ENCODE measurements around the gene FAM20C.
"Not testable (repeated sequence)": the region's sequence is repeated elsewhere in the genome, so short reads cannot be mapped to it uniquely, and the experiment has no call there.

Gene FAM20C

GRCh38 chr7:293681-294439 is 101.5 kb downstream of the FAM20C start:
- no peak overlapping the region for H3K4me3 ChIP-seq (ENCODE audit: low read depth, low read length)
- no peak for DNase-seq (ENCODE audit: low read depth)

DNA sequence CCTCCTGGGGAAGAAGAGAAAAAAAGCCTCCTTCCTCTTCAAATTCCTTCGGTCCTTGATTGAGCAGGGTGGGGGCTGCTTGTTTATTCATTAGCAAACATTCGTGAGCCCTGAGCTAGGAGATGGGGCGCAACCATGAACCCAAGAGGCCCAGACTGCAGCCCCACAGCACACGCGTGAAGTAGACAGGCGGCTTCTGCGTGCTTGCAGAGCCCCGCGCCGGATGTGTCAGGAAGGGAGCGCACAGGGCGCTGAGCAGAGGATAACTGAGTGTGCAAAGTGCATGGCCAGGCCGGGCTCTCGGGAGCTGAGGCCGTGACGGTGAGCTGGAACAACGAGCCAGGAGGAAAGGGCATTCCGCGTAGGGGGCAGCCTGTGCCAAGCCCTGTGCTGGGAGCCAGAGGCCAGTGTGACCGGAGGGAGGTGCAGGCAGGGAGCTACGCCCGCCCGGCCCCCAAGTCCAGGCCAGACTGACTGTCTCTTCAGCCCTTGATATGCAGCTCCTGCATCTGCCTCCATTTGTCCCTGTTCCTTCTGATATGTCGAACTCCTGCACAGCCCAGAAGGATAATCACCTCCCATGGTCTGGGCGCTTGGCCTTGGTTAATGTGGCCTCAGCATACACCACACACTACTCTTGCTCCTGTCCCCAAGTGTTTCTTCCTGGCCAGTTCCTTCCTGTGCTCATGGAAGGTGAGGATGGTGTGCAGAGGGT is 102.2 kb downstream of the FAM20C start:
- DNase-seq (ENCODE audit: low read depth), result no peak
- no peak overlapping the region for H3K4me3 ChIP-seq (ENCODE audit: low read depth, low read length)

- no peak overlapping the region for H3K4me3 ChIP-seq (ENCODE audit: low read depth, low read length)
- DNase-seq (ENCODE audit: low read depth), result no peak
Observed at GRCh38 chr7:295155-296154, 103.1 kb downstream of the FAM20C start.

GRCh38 chr7:296373-296945 is 104.1 kb downstream of the FAM20C start:
- DNase-seq (ENCODE audit: low read depth), result no peak
- H3K4me3 ChIP-seq (ENCODE audit: low read depth, low read length), result no peak overlapping the region

- not testable (repeated sequence) for DNase-seq (ENCODE audit: low read depth); H3K4me3 ChIP-seq (ENCODE audit: low read depth, low read length)
Observed at GRCh38 chr7:297141-297540, 104.8 kb downstream of the FAM20C start.

DNA sequence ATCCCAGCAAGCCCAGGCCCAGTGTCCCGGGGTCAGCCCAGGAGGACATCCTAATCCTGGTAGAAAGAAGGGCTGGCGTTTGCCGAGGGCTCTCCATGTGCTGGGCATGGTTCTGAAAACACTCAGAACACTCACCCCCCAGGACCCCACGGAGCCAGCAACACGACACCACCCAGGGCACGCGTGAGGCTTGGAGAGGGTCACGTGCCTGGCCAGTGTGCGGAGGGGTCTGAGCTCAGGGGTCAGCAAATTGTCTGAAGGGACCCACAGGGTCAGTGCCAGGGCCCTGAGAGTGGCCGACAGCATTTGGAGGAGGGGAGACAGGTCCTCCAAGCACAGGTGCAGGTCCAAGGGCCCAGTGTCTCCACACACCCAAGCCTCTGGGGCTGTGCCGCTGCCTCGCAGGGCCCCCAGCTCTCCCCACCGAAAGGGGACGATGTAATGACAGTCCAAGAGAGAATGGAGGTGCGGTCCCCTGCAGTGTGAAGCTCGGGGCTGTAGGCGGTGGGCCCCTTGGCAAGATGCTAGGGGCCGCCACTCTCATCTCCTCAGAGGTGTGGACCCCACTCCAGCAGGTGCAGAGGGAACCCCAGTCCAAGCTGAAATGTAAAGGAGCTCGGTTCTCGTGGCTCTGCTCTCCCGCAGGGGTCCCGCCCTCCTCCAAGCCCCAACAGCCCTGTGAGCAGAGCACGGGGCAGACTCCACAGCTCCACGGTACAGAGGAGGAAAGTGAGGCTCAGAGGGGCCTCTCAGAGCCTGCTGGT is 105.4 kb downstream of the FAM20C start:
- no peak for DNase-seq (ENCODE audit: low read depth)
- no peak overlapping the region for H3K4me3 ChIP-seq (ENCODE audit: low read depth, low read length)

DNA sequence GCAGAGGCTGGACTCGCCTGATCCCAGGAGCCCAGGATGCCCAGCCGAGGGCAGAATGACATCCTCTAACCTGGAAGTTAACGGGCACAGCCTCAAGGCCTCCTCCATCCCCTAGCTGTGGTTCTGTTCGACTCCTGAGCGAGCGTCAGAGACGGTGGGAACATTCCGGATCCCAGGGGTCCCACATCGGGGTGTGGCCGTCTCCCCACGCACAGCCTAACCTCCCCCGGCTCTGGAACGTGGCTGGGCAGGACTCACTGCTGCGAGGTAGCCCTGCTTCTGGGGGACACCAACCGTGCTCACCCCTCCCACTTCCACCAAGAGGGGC is 106.0 kb downstream of the FAM20C start:
- no peak overlapping the region for H3K4me3 ChIP-seq (ENCODE audit: low read depth, low read length)
- DNase-seq (ENCODE audit: low read depth), result no peak

- DNase-seq (ENCODE audit: low read depth), result no peak
- H3K4me3 ChIP-seq (ENCODE audit: low read depth, low read length), result no peak overlapping the region
Observed at GRCh38 chr7:298743-299142, 106.4 kb downstream of the FAM20C start.

DNA sequence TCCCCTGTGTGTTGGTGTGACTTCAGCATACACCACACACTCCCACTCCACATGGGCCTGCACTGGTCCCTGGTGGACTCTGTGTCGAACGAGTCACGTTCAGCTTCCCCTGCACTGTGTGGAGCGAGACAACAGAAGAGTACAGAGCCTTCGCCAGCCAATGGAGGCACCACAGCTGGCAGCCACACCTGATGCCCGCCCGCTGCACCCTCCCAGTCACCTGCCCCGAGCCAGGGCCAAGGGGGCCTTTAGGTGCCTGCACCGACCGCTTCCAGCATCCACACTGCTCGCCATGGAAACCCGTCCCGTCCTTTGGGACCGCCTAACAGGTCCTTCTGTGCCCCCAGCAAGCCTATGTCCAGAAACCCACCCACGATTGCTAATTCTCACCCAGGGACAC is 106.8 kb downstream of the FAM20C start:
- no peak for DNase-seq (ENCODE audit: low read depth)
- no peak overlapping the region for H3K4me3 ChIP-seq (ENCODE audit: low read depth, low read length)

- no peak overlapping the region for H3K4me3 ChIP-seq (ENCODE audit: low read depth, low read length)
Observed at GRCh38 chr7:299628-300027, 107.3 kb downstream of the FAM20C start.

DNA sequence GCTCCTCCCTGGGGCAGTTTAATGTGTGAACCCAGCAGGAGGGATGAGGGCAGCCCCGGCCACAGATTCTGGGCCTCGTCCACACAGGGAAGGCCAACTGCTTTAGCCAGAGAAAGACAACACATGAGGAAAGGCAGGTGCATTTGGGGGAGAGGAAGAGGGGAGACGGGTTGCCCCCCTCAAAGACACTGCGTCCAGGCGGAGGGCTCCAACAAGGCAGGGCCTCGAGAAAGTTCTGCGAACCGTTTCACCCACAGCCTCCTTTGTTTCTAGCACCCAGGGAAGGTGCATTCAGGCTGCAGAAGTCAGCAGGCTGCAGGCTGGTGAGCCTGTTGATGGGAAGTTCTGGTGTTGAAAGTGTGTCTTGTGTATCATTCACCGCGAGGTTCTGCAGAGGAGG is 107.7 kb downstream of the FAM20C start:
- no peak for DNase-seq (ENCODE audit: low read depth)
- H3K4me3 ChIP-seq (ENCODE audit: low read depth, low read length), result no peak overlapping the region

More at GRCh38 chr7:299628-300027, 107.3 kb downstream of the FAM20C start:
- no peak for DNase-seq (ENCODE audit: low read depth)

- DNase-seq (ENCODE audit: low read depth), result no peak
- no peak overlapping the region for H3K4me3 ChIP-seq (ENCODE audit: low read depth, low read length)
Observed at GRCh38 chr7:300546-301290, 108.3 kb downstream of the FAM20C start.

GRCh38 chr7:301291-302053 is 109.1 kb downstream of the FAM20C start:
- H3K4me3 ChIP-seq (ENCODE audit: low read depth, low read length), result no peak overlapping the region
- no peak for DNase-seq (ENCODE audit: low read depth)

DNA sequence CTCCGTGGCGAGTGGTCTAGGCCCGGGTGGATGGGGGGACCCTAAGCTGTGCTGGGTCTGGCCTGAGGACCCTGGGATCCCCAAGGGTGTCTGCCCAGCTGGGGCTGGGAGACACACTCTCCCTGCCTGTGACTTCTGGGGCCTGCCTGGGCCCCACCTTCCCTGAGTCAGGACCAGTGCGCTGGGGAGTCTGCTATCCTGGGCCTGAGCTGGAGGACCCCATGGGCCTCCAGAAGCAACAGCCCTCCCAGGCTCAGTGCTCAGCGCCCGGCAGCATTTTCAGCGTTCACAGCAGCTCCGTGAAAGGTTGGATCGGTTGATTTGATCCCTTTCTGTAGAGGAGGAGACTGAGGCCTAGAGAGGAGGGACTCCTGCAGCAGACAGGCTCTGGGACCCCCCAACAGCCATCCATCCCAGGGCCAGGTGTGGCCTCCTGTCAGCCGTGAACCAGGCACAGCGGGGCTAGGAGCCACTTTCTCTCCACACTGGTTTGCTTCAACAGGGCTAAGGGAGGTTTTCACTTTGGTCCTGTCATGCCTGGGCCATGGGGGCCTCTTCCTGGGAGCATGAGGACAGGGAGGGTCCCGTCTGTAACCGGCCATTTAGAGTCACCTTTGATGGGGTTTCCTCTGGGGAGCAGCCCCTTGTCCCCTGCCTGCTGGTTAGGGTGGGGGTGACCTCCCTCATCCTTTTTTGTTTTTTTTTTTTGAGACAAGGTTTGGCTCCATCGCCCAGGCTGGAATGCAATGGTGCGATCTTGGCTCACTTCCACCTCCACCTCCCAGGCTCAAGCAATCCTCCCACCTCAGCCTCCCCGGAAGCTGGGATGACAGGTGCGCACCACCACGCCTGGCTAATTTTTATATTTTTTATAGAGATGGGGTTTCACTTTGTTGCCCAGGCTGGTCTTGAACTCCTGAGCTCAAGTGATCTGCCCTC is 110.0 kb downstream of the FAM20C start:
- no peak for DNase-seq (ENCODE audit: low read depth)
- H3K4me3 ChIP-seq (ENCODE audit: low read depth, low read length), result no peak overlapping the region

DNA sequence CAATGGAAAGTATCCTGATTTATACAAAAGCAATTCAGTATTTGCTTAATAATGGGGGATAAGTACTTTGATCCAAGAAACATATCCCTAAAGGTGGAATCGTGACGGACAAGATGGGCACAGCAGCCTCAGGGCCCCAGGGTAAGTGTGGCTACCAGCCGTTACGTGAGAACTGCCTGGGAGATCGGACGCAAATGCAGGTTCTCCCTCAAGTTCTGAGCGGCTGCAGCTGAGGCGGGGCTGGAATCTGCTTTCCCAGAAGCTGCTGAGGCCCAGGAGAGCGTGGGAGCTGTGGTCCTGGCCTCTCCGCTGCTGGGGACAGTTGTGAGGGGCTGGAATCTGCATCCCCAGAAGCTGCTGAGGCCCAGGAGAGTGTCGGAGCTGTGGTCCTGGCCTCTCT is 111.1 kb downstream of the FAM20C start:
- no peak overlapping the region for H3K4me3 ChIP-seq (ENCODE audit: low read depth, low read length)
- no peak for DNase-seq (ENCODE audit: low read depth)

DNA sequence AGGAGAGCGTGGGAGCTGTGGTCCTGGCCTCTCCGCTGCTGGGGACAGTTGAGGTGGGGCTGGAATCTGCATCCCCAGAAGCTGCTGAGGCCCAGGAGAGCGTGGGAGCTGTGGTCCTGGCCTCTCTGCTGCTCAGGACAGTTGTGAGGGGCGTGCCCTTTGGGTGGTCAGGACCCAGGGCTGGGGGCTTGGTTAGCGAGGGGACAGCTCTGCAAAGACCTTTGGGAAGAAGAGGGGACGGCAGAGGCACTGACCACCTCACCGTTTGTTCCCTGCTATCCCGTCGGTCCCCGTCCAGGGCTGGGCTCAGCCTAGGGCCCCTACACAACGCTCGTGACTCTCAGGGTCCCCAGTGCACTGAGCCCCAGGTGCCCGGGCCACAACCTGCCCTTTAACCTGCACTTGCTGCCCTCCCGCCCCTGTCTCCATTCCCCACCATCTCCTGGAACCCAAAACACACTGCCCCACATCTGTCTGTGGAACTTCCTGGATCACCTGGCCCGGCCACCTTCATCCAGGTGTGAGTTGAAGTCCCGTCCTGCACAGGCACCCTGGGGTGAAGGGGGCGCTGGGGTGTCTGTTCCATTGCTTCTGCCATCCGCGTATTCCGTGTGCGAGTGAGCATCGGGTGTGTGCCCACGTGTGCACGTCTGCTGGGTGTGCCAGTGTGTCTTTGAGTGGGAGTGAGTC is 111.7 kb downstream of the FAM20C start:
- no peak for DNase-seq (ENCODE audit: low read depth)
- H3K4me3 ChIP-seq (ENCODE audit: low read depth, low read length), result no peak overlapping the region

Data from skeletal muscle cell (primary cell).